Measurements from ENCODE around the gene PLPPR4.
"Not testable (repeated sequence)": the region's sequence is repeated elsewhere in the genome, so short reads cannot be mapped to it uniquely, and the experiment has no call there.

PLPPR4 gene

DNA sequence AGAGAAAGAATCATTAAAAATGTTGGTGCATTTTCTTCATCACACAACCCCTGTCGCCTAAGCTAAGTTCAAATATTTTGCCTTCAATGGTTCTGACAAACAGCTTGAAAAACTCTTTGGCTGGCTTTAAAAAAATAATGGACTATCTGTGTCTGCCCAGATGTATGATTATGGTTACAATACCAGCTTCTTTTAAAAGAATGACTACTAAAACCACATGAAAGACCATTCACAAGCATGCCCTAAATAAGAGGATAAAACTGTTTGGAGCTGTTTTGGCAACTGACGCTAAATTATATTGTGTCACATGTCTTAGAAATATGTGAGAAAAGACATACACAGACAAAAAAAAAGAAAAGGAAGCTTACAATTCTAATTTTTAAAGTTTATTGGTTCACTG is 23.7 kb upstream of the PLPPR4 start:
- TF ChIP-seq, protein P1, sequence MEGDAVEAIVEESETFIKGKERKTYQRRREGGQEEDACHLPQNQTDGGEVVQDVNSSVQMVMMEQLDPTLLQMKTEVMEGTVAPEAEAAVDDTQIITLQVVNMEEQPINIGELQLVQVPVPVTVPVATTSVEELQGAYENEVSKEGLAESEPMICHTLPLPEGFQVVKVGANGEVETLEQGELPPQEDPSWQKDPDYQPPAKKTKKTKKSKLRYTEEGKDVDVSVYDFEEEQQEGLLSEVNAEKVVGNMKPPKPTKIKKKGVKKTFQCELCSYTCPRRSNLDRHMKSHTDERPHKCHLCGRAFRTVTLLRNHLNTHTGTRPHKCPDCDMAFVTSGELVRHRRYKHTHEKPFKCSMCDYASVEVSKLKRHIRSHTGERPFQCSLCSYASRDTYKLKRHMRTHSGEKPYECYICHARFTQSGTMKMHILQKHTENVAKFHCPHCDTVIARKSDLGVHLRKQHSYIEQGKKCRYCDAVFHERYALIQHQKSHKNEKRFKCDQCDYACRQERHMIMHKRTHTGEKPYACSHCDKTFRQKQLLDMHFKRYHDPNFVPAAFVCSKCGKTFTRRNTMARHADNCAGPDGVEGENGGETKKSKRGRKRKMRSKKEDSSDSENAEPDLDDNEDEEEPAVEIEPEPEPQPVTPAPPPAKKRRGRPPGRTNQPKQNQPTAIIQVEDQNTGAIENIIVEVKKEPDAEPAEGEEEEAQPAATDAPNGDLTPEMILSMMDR (IDR thresholded peaks at IDR 0.05; ENCODE audit: low read depth, low read length), result no peak
- no peak overlapping the region for H3K4me3 ChIP-seq (ENCODE audit: low read depth, low read length)

DNA sequence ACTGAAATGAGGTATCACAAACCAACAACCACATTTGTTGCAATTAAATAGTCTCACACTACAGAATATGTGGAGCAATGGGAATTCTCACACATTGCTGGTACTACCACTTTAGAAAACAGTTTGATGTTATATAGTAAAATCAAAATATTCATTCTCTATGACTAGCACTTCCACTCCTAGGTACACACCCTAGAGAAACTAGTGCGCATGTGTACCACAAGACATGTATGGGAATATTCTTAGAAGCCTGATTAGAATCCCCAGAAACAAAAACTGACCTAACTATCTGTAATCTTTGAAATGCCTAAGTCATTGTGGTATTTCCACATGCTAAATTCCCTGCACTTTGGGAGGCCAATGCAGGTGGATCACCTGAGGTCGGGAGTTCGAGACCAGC is 18.1 kb upstream of the PLPPR4 start:
- H3K4me3 ChIP-seq (ENCODE audit: low read depth, low read length), result no peak overlapping the region
- TF ChIP-seq, protein P1 (IDR thresholded peaks at IDR 0.05; ENCODE audit: low read depth, low read length), result no peak

DNA sequence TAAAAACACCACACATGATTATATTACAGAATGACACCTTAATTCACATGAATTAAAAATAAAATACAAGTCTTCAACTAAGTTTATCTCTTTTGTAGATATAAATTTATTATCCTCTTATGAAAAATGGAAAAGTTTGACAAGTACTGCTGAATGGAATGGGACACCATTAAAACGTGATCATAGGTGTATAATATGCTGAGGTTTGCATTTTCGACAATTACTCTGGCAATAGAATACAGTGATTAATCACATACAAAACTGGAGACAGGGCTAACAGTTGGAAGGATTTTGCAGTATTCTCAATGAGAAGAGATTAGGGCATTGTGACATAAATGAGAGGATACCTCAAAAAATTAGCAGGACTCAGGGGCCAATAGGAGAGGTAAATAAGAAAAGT is 17.1 kb upstream of the PLPPR4 start:
- H3K4me3 ChIP-seq (ENCODE audit: low read depth, low read length), result no peak overlapping the region
- TF ChIP-seq, protein P1 (IDR thresholded peaks at IDR 0.05; ENCODE audit: low read depth, low read length), result no peak

DNA sequence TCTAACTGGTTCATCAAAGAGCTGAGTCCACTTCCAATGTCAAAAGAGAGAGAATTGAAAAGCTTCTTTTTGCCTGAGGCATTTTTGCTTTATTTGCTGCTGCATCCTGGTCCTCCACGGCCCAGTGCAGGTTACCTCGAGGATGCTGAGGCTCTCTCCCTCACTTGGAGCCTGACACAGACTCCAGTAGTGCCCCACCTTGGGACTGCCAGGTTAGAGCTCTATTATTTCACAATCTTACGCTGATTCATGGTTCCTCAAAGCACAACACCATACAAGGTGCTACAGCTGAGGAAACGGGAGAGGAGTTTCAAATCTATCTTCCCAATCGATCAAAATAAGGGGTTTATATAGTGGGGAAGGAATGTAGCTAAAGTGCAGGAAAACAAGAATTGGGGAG is 13.6 kb upstream of the PLPPR4 start:
- no peak overlapping the region for H3K4me3 ChIP-seq (ENCODE audit: low read depth, low read length)
- TF ChIP-seq, protein P1 (IDR thresholded peaks at IDR 0.05; ENCODE audit: low read depth, low read length), result no peak

GRCh38 chr1:99251308-99251707 is 13.0 kb upstream of the PLPPR4 start:
- no peak overlapping the region for H3K4me3 ChIP-seq (ENCODE audit: low read depth, low read length)
- TF ChIP-seq, protein P1 (IDR thresholded peaks at IDR 0.05; ENCODE audit: low read depth, low read length), result no peak

DNA sequence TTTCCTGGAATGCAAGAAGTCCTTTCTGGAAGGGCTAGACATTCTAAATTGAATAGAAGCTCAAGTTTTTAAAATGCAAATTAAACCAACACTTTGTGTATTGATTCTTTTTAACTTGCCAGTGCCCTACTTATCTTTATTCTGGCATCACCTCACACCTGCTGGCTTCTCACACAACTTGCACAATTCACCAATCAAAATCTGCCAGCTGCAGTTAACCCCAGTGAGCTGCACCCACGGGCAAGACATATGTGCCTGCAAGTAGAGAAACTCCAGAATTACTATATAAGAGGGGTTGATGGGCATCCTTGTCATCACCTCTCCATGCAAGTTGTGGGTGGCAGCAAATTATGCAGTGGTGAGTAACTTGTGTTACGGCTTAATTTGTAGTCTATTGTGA is 11.7 kb upstream of the PLPPR4 start:
- no peak overlapping the region for H3K4me3 ChIP-seq (ENCODE audit: low read depth, low read length)

GRCh38 chr1:99260402-99260801 is 3.9 kb upstream of the PLPPR4 start:
- not testable (repeated sequence) for H3K4me3 ChIP-seq (ENCODE audit: low read depth, low read length)

More for the DNA sequence above, 11.7 kb upstream of the PLPPR4 start:
- TF ChIP-seq, protein P1 (IDR thresholded peaks at IDR 0.05; ENCODE audit: low read depth, low read length), result no peak

- TF ChIP-seq, protein P1 (IDR thresholded peaks at IDR 0.05; ENCODE audit: low read depth, low read length), result no peak
- peak overlapping the region; percentile 72 for H3K4me3 ChIP-seq (ENCODE audit: low read depth, low read length)
Measured at GRCh38 chr1:99265124-99265523, 832 bp downstream of the PLPPR4 start.
